Activated CD4-positive, alpha-beta T cell treated with anti-CD3 and anti-CD28 coated beads, Interleukin-2, amount 10 ng/mL, durations not matched to agents 7 days and 5 days (primary cell): ENCODE data around the gene C18orf63. TPM values are rescaled to one million over a fixed set of nuclear protein-coding genes. Genes with fewer than 3 reads are reported as not detected.

Source experiments
- CTCF ChIA-PET: fragments of 350-600 bp; sonication (Branson Sonifier 250); formaldehyde crosslinking; loops from one replicate; lab custom pipeline; 2021; ENCODE audit warnings: antibody characterized with exemption; lab: Charles Lee
- POLR2A ChIA-PET: fragments of 350-600 bp; sonication (Branson Sonifier 250); formaldehyde crosslinking; loops from one replicate; lab custom pipeline; 2021; ENCODE audit warnings: antibody characterized with exemption; lab: Charles Lee
- DNase-seq: peaks from one replicate; pipeline ENCODE4 v3.0.0-alpha.2; 2020
- H3K27ac Mint-ChIP-seq: one replicate; pipeline ENCODE4 v1.8.0; 2021; ENCODE audit warnings: mild to moderate bottlenecking, moderate library complexity, mixed read lengths
- H3K27me3 Mint-ChIP-seq: one replicate; pipeline ENCODE4 v1.8.0; 2021; ENCODE audit warnings: mixed read lengths
- H3K36me3 Mint-ChIP-seq: one replicate; pipeline ENCODE4 v1.8.0; 2021; ENCODE audit warnings: low read depth, mixed read lengths
- H3K4me1 Mint-ChIP-seq: one replicate; pipeline ENCODE4 v1.8.0; 2021; ENCODE audit warnings: mixed read lengths
- H3K4me3 Mint-ChIP-seq: one replicate; pipeline ENCODE4 v1.8.0; 2021; ENCODE audit warnings: mild to moderate bottlenecking, moderate library complexity, mixed read lengths
- H3K9me3 Mint-ChIP-seq: one replicate; pipeline ENCODE4 v1.8.0; 2021; ENCODE audit warnings: mixed read lengths
- total RNA-seq, 2 experiments: library from RNA; stranded (reverse); gene quantifications; one replicate each; pipeline ENCODE4 v1.2.3, GENCODE V29; 2021

C18orf63 gene
- total RNA-seq, 2 experiments from 2014 or later, result not detected

GRCh38 chr18:74392323-74392722 is 76.7 kb downstream of the C18orf63 start:
- Mint-ChIP-seq H3K4me3 (no peak overlapping the region), H3K27ac (no peak overlapping the region), H3K36me3 (no peaks in the 10 kb centered on the region), H3K4me1 (peaks cover 15% of the 10 kb centered on the region), H3K9me3 (no peaks in the 10 kb centered on the region), H3K27me3 (peaks cover 25% of the 10 kb centered on the region)
- DNase-seq, result no peak
- ChIA-PET CTCF (interaction anchor here (1.7 kb wide), 1 partner anchor 19 kb away, joined by 3 read pairs; no protein-coding TSS in a partner anchor), POLR2A (no interaction called here)

- H3K36me3 Mint-ChIP-seq, result no peaks in the 10 kb centered on the region
- DNase-seq, result no peak
- H3K4me1 Mint-ChIP-seq, result peaks cover 21% of the 10 kb centered on the region
- POLR2A ChIA-PET, result no interaction called here
- H3K27ac Mint-ChIP-seq, result no peak overlapping the region
- CTCF ChIA-PET, result no interaction called here
- H3K27me3 Mint-ChIP-seq, result peaks cover 32% of the 10 kb centered on the region
- H3K4me3 Mint-ChIP-seq, result no peak overlapping the region
- H3K9me3 Mint-ChIP-seq, result no peaks in the 10 kb centered on the region
These were observed 79.4 kb downstream of the C18orf63 start for GRCh38 chr18:74395006-74395405.

GRCh38 chr18:74395648-74396154 is 80.1 kb downstream of the C18orf63 start:
- no peak overlapping the region for H3K4me3 Mint-ChIP-seq
- CTCF ChIA-PET, result no interaction called here
- peaks cover 34% of the 10 kb centered on the region for H3K27me3 Mint-ChIP-seq

GRCh38 chr18:74396171-74397169 is 80.8 kb downstream of the C18orf63 start:
- H3K9me3 Mint-ChIP-seq, result no peaks in the 10 kb centered on the region
- CTCF ChIA-PET, result interaction anchor here (1.4 kb wide), 1 partner anchor 19 kb away, joined by 3 read pairs; no protein-coding TSS in a partner anchor
- no peak overlapping the region for H3K27ac Mint-ChIP-seq
- H3K4me1 Mint-ChIP-seq, result peaks cover 22% of the 10 kb centered on the region
- POLR2A ChIA-PET, result no interaction called here
- no peaks in the 10 kb centered on the region for H3K36me3 Mint-ChIP-seq
- DNase-seq, result no peak
- H3K4me3 Mint-ChIP-seq, result no peak overlapping the region
- peaks cover 30% of the 10 kb centered on the region for H3K27me3 Mint-ChIP-seq

More at GRCh38 chr18:74395648-74396154, 80.1 kb downstream of the C18orf63 start:
- no peak overlapping the region for H3K27ac Mint-ChIP-seq
- H3K9me3 Mint-ChIP-seq, result no peaks in the 10 kb centered on the region
- POLR2A ChIA-PET, result no interaction called here
- peaks cover 24% of the 10 kb centered on the region for H3K4me1 Mint-ChIP-seq
- DNase-seq, result no peak
- no peaks in the 10 kb centered on the region for H3K36me3 Mint-ChIP-seq

GRCh38 chr18:74397572-74397971 is 81.9 kb downstream of the C18orf63 start:
- no peaks in the 10 kb centered on the region for H3K9me3 Mint-ChIP-seq
- H3K27ac Mint-ChIP-seq, result no peak overlapping the region
- H3K27me3 Mint-ChIP-seq, result peaks cover 25% of the 10 kb centered on the region
- no peak overlapping the region for H3K4me3 Mint-ChIP-seq
- DNase-seq, result no peak
- ChIA-PET CTCF (interaction anchor here (1.4 kb wide), 1 partner anchor 18 kb away, joined by 3 read pairs; no protein-coding TSS in a partner anchor), POLR2A (no interaction called here)
- peaks cover 22% of the 10 kb centered on the region for H3K4me1 Mint-ChIP-seq
- no peaks in the 10 kb centered on the region for H3K36me3 Mint-ChIP-seq

- Mint-ChIP-seq H3K9me3 (no peaks in the 10 kb centered on the region), H3K4me1 (peaks cover 22% of the 10 kb centered on the region), H3K27ac (no peak overlapping the region), H3K4me3 (no peak overlapping the region), H3K27me3 (peaks cover 15% of the 10 kb centered on the region), H3K36me3 (no peaks in the 10 kb centered on the region)
- DNase-seq, result no peak
- ChIA-PET POLR2A (interaction anchor here (0.6 kb wide), 1 partner anchor 82 kb away, joined by 3 read pairs; no protein-coding TSS in a partner anchor), CTCF (interaction anchor here (1.1 kb wide), 1 partner anchor 21 kb away, joined by 4 read pairs; no protein-coding TSS in a partner anchor)
These were observed 83.7 kb downstream of the C18orf63 start for GRCh38 chr18:74399091-74399887.

GRCh38 chr18:74400813-74401212 is 85.2 kb downstream of the C18orf63 start:
- ChIA-PET CTCF (no interaction called here), POLR2A (no interaction called here)
- peaks cover 12% of the 10 kb centered on the region for H3K27me3 Mint-ChIP-seq
- peaks cover 6% of the 10 kb centered on the region for H3K9me3 Mint-ChIP-seq
- no peaks in the 10 kb centered on the region for H3K36me3 Mint-ChIP-seq
- peaks cover 22% of the 10 kb centered on the region for H3K4me1 Mint-ChIP-seq
- no peak overlapping the region for H3K4me3 Mint-ChIP-seq
- H3K27ac Mint-ChIP-seq, result no peak overlapping the region
- no peak for DNase-seq

- peaks cover 8% of the 10 kb centered on the region for H3K27me3 Mint-ChIP-seq
- no peak overlapping the region for H3K4me3 Mint-ChIP-seq
- peaks cover 6% of the 10 kb centered on the region for H3K9me3 Mint-ChIP-seq
- peaks cover 4% of the 10 kb centered on the region for H3K36me3 Mint-ChIP-seq
- POLR2A ChIA-PET, result no interaction called here
- H3K27ac Mint-ChIP-seq, result no peak overlapping the region
- peaks cover 32% of the 10 kb centered on the region for H3K4me1 Mint-ChIP-seq
- CTCF ChIA-PET, result no interaction called here
- no peak for DNase-seq
These were observed 87.3 kb downstream of the C18orf63 start for GRCh38 chr18:74402806-74403433.

- Mint-ChIP-seq H3K36me3 (peaks cover 7% of the 10 kb centered on the region), H3K9me3 (peaks cover 9% of the 10 kb centered on the region), H3K4me1 (peaks cover 35% of the 10 kb centered on the region), H3K27ac (peak overlapping the region; percentile 95), H3K27me3 (peaks cover 3% of the 10 kb centered on the region), H3K4me3 (peak overlapping the region; percentile 65)
- DNase-seq, result no peak
- POLR2A ChIA-PET, result no interaction called here
- CTCF ChIA-PET, result no interaction called here
These were observed 92.2 kb downstream of the C18orf63 start for GRCh38 chr18:74407888-74408287.

Other genes starting within 250 kb of the C18orf63 start
- under 1 TPM; 0.54 to 0.89 TPM for gene FBXO15, start 168.0 kb upstream of the C18orf63 start, total RNA-seq
- gene TIMM21, start 167.3 kb upstream of the C18orf63 start, total RNA-seq, result 10 to 100 TPM; 23.8 to 24.6 TPM
- gene CYB5A, start 23.9 kb upstream of the C18orf63 start, total RNA-seq, result 10 to 100 TPM; 30.6 to 32.3 TPM
- not detected for gene DIPK1C, start 141.5 kb downstream of the C18orf63 start, total RNA-seq
- 100 to 1,000 TPM; 145 to 163 TPM for gene CNDP2, start 180.5 kb downstream of the C18orf63 start, total RNA-seq
- not detected for gene CNDP1, start 218.7 kb downstream of the C18orf63 start, total RNA-seq